Hematopoietic multipotent progenitor cell treated with erythropoietin and hydrocortisone succinate and interleukin-3 and kit ligand, for 15 days (in vitro differentiated cells): ENCODE results near the gene ZFP91.
"Not testable (repeated sequence)": the region's sequence is repeated elsewhere in the genome, so short reads cannot be mapped to it uniquely, and the experiment has no call there.

Experiments
- DNase-seq: peaks from one replicate; pipeline ENCODE4 v3.0.0-alpha.2; 2015; ENCODE audit warnings: low spot score

The ZFP91 gene

GRCh38 chr11:58578635-58579191, at the start of gene ZFP91:
Gene ZFP91, plus strand, starts transcription at chr11:58579063. Its CDS starts 219 bp downstream, at chr11:58579282.
- DNase-seq = peak; percentile 97

- DNase-seq = no peak
Measured at GRCh38 chr11:58530236-58530635, 48.6 kb upstream of the ZFP91 start.

- no peak for DNase-seq
Measured at GRCh38 chr11:58531865-58532341, 47.0 kb upstream of the ZFP91 start.

GRCh38 chr11:58546841-58547240, 32.0 kb upstream of the ZFP91 start:
- DNase-seq = no peak

- no peak for DNase-seq
Measured at GRCh38 chr11:58549644-58550043, 29.2 kb upstream of the ZFP91 start.

- no peak for DNase-seq
Measured at GRCh38 chr11:58560842-58561241, 18.0 kb upstream of the ZFP91 start.

- no peak for DNase-seq
Measured at GRCh38 chr11:58561394-58562098, 17.3 kb upstream of the ZFP91 start.

- no peak for DNase-seq
Measured at GRCh38 chr11:58562375-58562800, 16.5 kb upstream of the ZFP91 start.

- no peak for DNase-seq
Measured at GRCh38 chr11:58564231-58564630, 14.6 kb upstream of the ZFP91 start.

- peak; percentile 71 for DNase-seq
Measured at GRCh38 chr11:58567889-58568512, 10.9 kb upstream of the ZFP91 start.

GRCh38 chr11:58572906-58573305, 6.0 kb upstream of the ZFP91 start:
- DNase-seq = not testable (repeated sequence)

- peak; percentile 29 for DNase-seq
Measured at GRCh38 chr11:58573451-58574104, 5.3 kb upstream of the ZFP91 start.

GRCh38 chr11:58574881-58575280, 4.0 kb upstream of the ZFP91 start:
- DNase-seq = no peak

- no peak for DNase-seq
Measured at GRCh38 chr11:58575377-58576020, 3.4 kb upstream of the ZFP91 start, which contains the start of gene LPXN. Gene LPXN, minus strand, starts transcription at chr11:58575856. Its CDS starts 84 bp downstream, at chr11:58575772.

GRCh38 chr11:58576887-58577471, 1.9 kb upstream of the ZFP91 start:
- peak; percentile 54 for DNase-seq

GRCh38 chr11:58577555-58578135, 1.2 kb upstream of the ZFP91 start:
- DNase-seq = no peak

- DNase-seq = peak; percentile 98
Measured at GRCh38 chr11:58578136-58578634, 678 bp upstream of the ZFP91 start.

GRCh38 chr11:58579192-58580129, 598 bp downstream of the ZFP91 start:
- peak; percentile 89 for DNase-seq

GRCh38 chr11:58580311-58580710, 1.4 kb downstream of the ZFP91 start:
- DNase-seq = no peak

GRCh38 chr11:58582437-58582836, 3.6 kb downstream of the ZFP91 start:
- no peak for DNase-seq
